Hindlimb muscle (tissue), 1 donor: ENCODE data around the gene SYP. TPM values are rescaled to one million over a fixed set of nuclear protein-coding genes. Genes with fewer than 3 reads are reported as not detected.

Experiments used
- DNase-seq: peaks from one replicate; pipeline ENCODE4 v3.0.0-alpha.2; 2013
- polyA plus RNA-seq: library from polyadenylated mRNA; unstranded; fragments of 120-200 nt; gene quantifications from one replicate; pipeline ENCODE4 v1.2.1, GENCODE V29; 2013; ENCODE audit not compliant: insufficient read length

The SYP gene
- polyA plus RNA-seq, 1 donor = 1.0 TPM

GRCh38 chrX:49214996-49215526, 15.1 kb upstream of the SYP start:
- no peak for DNase-seq

DNA sequence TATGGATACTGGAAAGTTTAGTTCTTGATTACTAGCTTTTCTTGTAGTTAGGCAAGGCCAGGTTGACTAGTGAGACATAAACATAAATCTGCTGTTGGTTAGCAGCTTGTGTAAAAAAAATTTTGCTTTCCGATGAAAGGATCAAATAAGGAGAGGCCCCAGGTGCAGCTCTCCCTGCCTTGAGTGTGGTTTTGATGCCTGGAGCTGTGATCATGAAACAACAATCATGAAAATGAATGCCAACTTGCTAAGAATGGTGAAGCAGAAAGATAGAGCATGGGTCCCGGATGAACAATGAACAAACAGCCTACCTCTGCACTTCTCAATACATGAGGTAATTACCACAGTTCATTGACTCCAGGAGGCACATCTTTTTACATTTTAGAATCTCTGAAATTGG, 14.4 kb upstream of the SYP start:
- DNase-seq = no peak

- no peak for DNase-seq
Measured at GRCh38 chrX:49212861-49213260, 12.9 kb upstream of the SYP start.

GRCh38 chrX:49212209-49212608, 12.2 kb upstream of the SYP start:
- DNase-seq = no peak

- DNase-seq = no peak
Measured at GRCh38 chrX:49211074-49211473, 11.1 kb upstream of the SYP start.

- DNase-seq = no peak
Measured at GRCh38 chrX:49210406-49210805, 10.4 kb upstream of the SYP start.

GRCh38 chrX:49209434-49210251, 9.7 kb upstream of the SYP start:
- no peak for DNase-seq

- DNase-seq = no peak
Measured at GRCh38 chrX:49208399-49208798, 8.4 kb upstream of the SYP start.

- DNase-seq = no peak
Measured at GRCh38 chrX:49206543-49206942, 6.5 kb upstream of the SYP start.

GRCh38 chrX:49205443-49205842, 5.5 kb upstream of the SYP start:
- no peak for DNase-seq

DNA sequence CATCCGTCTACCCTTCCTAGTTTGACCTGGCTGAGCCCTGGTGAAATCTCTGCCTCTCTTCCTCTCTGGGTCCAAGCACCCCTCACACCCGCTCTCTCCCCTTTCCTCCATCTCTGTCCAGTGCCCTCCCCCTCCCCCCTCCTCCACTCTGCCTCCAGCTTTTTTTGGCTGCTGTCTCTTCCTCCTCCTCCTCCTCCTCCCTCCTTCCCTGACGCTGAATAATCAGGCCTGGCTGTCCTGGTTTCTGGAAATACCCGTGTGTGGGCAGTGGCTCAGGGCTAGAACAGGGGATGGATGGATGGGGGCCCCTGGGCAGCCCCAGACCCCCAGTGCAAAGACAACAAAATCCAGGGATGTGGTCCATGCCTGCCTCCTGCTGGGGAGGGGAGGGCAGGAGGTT, 4.7 kb upstream of the SYP start:
- DNase-seq = no peak

DNA sequence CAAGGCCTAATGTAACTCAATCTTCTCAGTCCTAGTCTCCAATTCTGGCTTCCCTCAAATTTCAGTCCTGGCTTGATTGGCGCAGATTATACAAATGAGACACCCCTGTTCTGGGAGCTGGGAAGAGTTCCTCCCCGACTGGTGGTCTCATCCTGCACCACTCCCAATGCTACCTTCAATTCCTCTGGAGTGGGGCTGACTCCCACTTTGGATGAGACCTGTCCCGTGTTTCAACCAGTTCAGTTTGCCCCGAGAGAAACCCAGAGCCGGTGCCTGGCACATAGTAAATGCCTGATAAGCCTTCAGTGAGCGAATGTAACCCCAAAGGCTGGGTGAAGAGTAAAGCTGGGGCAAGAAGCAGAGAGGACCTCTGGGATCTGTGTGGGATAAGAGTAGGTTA, 4.0 kb upstream of the SYP start:
- DNase-seq = no peak

DNA sequence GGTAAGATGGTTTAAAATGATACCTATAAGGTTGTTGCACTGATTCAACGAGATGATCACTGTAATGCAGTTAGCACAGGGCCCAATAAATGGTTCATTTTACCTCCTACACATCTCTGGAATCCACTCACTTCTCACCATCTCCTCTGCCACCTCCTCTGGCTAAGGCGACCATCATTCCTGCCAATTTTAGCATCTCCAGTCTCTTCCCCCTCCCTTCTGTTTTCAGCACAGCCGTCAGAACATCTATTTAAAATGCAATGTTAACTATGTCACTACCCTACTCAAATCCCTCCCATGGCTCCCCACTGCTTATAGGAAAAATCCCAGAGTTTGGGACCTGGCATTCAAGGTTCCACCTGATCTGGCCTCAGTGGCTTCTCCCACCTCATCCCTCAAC, 3.5 kb upstream of the SYP start:
- no peak for DNase-seq

GRCh38 chrX:49202022-49202421, 2.0 kb upstream of the SYP start:
- no peak for DNase-seq

- DNase-seq = no peak
Measured at GRCh38 chrX:49199315-49199595, 738 bp downstream of the SYP start.

- no peak for DNase-seq
Measured at GRCh38 chrX:49198540-49199314, 1.3 kb downstream of the SYP start.

DNA sequence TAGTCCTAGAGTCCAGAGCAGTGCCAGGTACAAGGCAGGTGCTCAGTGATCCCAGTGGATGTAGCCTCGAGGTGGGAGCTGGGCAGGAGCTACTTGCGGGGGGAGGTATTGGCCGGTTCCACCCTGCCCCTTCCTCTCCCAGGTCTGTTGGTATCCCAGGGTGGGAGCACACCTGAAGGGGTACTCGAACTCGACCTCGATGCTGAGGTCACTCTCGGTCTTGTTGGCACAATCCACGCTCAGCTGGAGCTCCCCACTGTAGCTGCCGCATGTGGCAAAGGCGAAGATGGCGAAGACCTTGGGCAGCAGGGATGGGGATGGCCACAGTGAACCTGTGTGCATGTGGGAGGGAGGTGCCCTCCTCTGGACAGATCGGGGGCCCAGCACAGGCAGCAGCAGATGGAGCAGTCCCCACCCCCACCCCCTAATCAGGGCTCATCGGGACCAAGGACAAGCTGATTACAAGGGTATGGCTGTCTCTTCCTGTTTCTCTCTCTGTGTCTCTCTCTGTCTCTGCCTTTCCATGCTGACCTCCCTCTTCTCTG, 2.4 kb downstream of the SYP start:
- DNase-seq = no peak

GRCh38 chrX:49193542-49193964, 6.4 kb downstream of the SYP start:
- no peak for DNase-seq

DNA sequence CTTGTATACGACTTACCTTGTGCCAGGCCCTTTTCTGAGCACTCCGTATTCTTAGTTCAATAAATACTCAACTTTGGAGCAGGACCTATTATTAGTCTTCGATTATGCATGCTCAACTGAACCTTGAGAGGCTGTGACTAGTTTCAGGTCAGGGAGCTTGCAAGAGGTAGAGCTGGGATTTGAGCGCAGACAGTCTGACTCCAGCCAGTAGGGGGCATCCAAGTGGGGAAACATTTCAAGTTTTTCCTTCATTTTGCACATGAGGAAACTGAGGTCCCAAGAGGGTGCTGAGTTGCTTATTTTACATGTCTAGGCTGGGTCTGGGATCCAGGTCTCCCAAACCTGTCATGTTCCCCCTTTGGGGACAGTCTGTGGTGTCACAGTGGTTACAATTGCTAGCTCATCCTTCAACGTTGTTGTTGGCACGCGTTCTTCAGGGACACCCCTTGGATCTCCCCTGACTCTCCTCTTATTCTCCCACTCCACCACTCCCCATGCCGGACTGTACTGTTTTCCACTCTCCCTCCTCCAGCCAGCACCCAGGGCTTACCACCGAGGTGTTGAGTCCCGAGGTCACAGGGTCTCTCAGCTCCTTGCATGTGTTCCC, 7.2 kb downstream of the SYP start:
- no peak for DNase-seq

DNA sequence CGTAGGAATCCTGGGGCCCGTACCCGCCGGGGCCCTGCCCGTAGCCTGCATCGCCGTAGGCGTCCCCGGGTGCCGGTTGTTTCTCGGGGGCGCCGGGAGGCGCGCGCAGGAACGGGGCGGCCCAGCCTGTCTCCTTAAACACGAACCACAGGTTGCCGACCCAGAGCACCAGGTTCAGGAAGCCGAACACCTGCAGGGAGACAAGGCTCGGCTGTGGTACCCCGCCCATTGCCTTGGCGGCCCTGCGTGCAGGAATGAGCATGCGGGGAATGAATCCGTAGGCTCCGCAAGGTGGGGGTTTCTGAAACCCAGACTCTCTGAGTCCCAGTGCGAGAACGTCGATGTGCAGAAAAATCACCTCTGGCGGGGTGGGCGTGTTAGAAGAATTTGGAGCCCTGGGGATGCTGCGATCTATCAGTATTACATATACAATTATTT, 8.4 kb downstream of the SYP start:
- no peak for DNase-seq

- DNase-seq = peak; percentile 93
Measured at GRCh38 chrX:49190821-49191573, 9.0 kb downstream of the SYP start.

DNA sequence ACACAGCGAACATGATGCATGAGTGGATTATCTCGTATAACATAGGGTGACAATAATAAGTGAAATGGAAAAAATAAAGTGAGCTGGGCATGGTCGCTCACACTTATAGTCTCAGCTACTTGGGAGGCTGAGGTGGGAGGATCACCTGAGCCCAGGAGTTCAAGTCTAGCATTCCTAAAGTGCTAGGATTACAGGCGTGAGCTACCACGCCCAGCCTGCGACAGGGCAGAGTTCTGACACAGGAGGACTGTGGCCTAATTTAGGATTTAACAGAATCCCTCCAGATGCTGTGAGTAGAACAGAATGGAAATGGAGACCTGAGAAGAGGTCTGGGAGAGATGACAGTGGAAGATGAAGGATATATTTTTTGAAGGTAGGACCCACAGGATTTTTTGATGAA, 10.4 kb downstream of the SYP start:
- DNase-seq = no peak
